Neural cell (in vitro differentiated cells): ENCODE results near the gene ZNF862. TPM values are rescaled to one million over a fixed set of nuclear protein-coding genes. Genes with fewer than 3 reads are reported as not detected.
"Not testable (repeated sequence)": the region's sequence is repeated elsewhere in the genome, so short reads cannot be mapped to it uniquely, and the experiment has no call there.

Experiments used
- H2AFZ ChIP-seq: fragments of 200-600, 300-800 bp; sonication (generic), shearing (Covaris generic); 2 replicates; pipeline ENCODE4 v1.6.0; 2014; ENCODE audit warnings: low read depth, mild to moderate bottlenecking, antibody characterized with exemption, low read length, moderate library complexity
- H3F3A ChIP-seq: fragments of 200-600 bp; shearing (Covaris generic); 2 replicates; pipeline ENCODE4 v1.6.1; 2016; ENCODE audit warnings: mild to moderate bottlenecking, moderate library complexity, mixed read lengths, antibody characterized with exemption, low read length; ENCODE audit not compliant: insufficient read depth, poor library complexity, severe bottlenecking
- H3K27ac ChIP-seq: fragments of 200-600, 300-800 bp; sonication (generic), shearing (Covaris generic); 2 replicates; pipeline ENCODE4 v1.5.1; 2014; ENCODE audit warnings: mild to moderate bottlenecking, low read length, moderate library complexity
- H3K27me3 ChIP-seq: fragments of 300-800, 200-600 bp; sonication (generic), shearing (Covaris generic); 2 replicates; pipeline ENCODE4 v1.6.0; 2014; ENCODE audit warnings: mild to moderate bottlenecking, low read depth, low read length, moderate library complexity; ENCODE audit not compliant: insufficient read depth
- H3K36me3 ChIP-seq: fragments of 300-800, 200-600 bp; sonication (generic), shearing (Covaris generic); 2 replicates; pipeline ENCODE4 v1.5.1; 2014; ENCODE audit warnings: mild to moderate bottlenecking, antibody characterized with exemption, low read length, moderate library complexity; ENCODE audit not compliant: insufficient read depth
- H3K4me2 ChIP-seq: fragments of 300-800, 200-600 bp; sonication (generic), shearing (Covaris generic); 2 replicates; pipeline ENCODE4 v1.6.0; 2014; ENCODE audit warnings: mild to moderate bottlenecking, low read length
- H3K4me3 ChIP-seq: fragments of 300-800, 200-600 bp; sonication (generic), shearing (Covaris generic); 2 replicates; pipeline ENCODE4 v1.5.1; 2014; ENCODE audit warnings: mild to moderate bottlenecking, low read length, moderate library complexity
- H3K79me2 ChIP-seq: fragments of 200-600 bp; shearing (Covaris generic); replicated peaks from 2 replicates; pipeline ENCODE4 v1.6.0; 2014; ENCODE audit warnings: mild to moderate bottlenecking, low read length, moderate library complexity; ENCODE audit not compliant: insufficient read depth
- H3K9ac ChIP-seq: fragments of 300-800, 200-600 bp; sonication (generic), shearing (Covaris generic); 2 replicates; pipeline ENCODE4 v1.6.1; 2016; ENCODE audit warnings: mild to moderate bottlenecking, low read length, mixed read lengths
- H3K9me2 ChIP-seq: fragments of 200-600 bp; shearing (Covaris generic); 2 replicates; pipeline ENCODE4 v1.6.1; 2016; ENCODE audit warnings: mild to moderate bottlenecking, low read length, mixed read lengths; ENCODE audit not compliant: insufficient read depth
- H3K9me3 ChIP-seq: fragments of 200-600, 300-800 bp; sonication (generic), shearing (Covaris generic); 2 replicates; pipeline ENCODE4 v1.6.1; 2016; ENCODE audit warnings: mild to moderate bottlenecking, mixed run types, low read length, moderate library complexity, mixed read lengths
- H4K20me1 ChIP-seq: fragments of 200-600 bp; shearing (Covaris generic); 2 replicates; pipeline ENCODE4 v1.6.1; 2016; ENCODE audit warnings: mild to moderate bottlenecking, mixed run types; ENCODE audit not compliant: insufficient read depth
- EZH2 ChIP-seq: fragments of 200-600, 300-800 bp; shearing (Covaris generic), sonication (generic); IDR thresholded peaks from 2 replicates; pipeline ENCODE4 v1.6.1; 2014; ENCODE audit warnings: antibody characterized with exemption, low read length, borderline replicate concordance, mild to moderate bottlenecking; ENCODE audit not compliant: insufficient read depth, poor library complexity, severe bottlenecking
- MXI1 ChIP-seq: fragments of 450-650 bp; conservative IDR thresholded peaks from 2 replicates; pipeline ENCODE4 v1.6.1; 2014; ENCODE audit warnings: antibody characterized with exemption, mild to moderate bottlenecking; ENCODE audit not compliant: poor library complexity, severe bottlenecking
- POLR2AphosphoS5 ChIP-seq: IDR thresholded peaks from 2 replicates; pipeline ENCODE4 v1.6.1; 2012
- SMC3 ChIP-seq: fragments of 450-650 bp; conservative IDR thresholded peaks from 2 replicates; pipeline ENCODE4 v1.6.1; 2014; ENCODE audit warnings: antibody characterized with exemption, mild to moderate bottlenecking, moderate library complexity; ENCODE audit not compliant: poor library complexity
- polyA plus RNA-seq: library from polyadenylated mRNA; depleted of rRNA; stranded (reverse); fragments of >200 nt; gene quantifications from 2 replicates; pipeline ENCODE4 v1.2.3, GENCODE V29; 2014
- TF ChIP-seq, protein P1 (sequence below): fragments of 450-650 bp; IDR thresholded peaks from 2 replicates; pipeline ENCODE4 v1.5.1; 2014; ENCODE audit warnings: antibody characterized with exemption, mild to moderate bottlenecking, moderate library complexity; ENCODE audit not compliant: poor library complexity, severe bottlenecking
- TF ChIP-seq, protein P2 (sequence below): IDR thresholded peaks from 2 replicates; pipeline ENCODE4 v1.6.1; 2012; ENCODE audit warnings: borderline replicate concordance

Gene ZNF862
- polyA plus RNA-seq, 1 donor from 2014 or later = 19.0 TPM

DNA sequence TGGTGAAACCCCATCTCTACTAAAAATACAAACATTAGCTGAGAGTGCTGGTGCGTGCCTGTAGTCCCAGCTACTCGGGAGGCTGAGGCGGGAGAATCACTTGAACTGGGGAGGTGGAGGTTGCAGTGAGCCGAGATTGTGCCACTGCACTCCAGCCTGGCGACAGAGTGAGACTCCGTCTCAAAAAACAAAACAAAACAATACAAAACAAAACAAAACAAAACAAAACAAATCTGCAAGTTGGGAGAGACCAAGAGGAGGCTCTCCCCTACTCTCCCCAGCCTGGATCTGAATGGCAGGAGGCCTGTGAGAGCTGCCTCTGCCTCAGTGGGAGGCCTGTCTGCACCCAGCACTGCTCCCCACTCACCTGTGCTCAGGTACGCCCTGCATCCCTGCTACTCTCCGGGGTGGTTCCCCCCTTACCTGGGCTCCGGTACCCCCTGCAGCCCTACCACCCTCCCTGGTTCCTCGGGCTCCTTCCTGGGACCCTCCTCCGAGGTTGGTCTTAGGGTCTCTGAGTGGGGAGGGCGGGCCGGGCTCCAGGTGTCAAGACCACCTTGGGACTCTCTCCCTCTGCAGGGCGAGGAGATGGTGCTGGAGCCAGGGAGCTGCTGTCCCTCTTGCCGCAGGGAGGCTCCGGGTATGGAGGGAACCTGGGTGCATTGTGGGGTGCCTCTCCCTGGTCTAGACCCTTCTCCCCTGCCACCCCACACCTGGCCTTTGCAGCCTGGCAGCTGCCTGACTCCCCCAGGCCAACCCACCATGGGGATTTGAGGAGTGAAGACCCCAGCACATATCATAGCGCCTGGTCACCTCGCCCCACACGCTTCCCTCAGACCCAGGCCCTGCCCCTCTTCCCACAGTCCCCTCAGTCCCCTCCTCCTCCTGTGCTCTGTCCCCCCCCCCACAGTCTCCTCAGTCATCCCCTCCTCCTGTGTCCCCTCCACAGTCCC lies 9.5 kb upstream of the ZNF862 start:
- Histone ChIP-seq H3K9ac (no peak overlapping the region), H3K4me3 (no peak overlapping the region), H3K27ac (no peak overlapping the region), H3K9me2 (no peaks in the 10 kb centered on the region), H3F3A (no peaks in the 10 kb centered on the region), H3K36me3 (no peaks in the 10 kb centered on the region), H3K27me3 (no peaks in the 10 kb centered on the region), H3K4me2 (no peak overlapping the region), H2AFZ (no peak overlapping the region), H3K9me3 (no peaks in the 10 kb centered on the region), H3K79me2 (no peaks in the 10 kb centered on the region), H4K20me1 (no peaks in the 10 kb centered on the region)
- TF ChIP-seq POLR2AphosphoS5 = no peak
- TF ChIP-seq, protein P1, sequence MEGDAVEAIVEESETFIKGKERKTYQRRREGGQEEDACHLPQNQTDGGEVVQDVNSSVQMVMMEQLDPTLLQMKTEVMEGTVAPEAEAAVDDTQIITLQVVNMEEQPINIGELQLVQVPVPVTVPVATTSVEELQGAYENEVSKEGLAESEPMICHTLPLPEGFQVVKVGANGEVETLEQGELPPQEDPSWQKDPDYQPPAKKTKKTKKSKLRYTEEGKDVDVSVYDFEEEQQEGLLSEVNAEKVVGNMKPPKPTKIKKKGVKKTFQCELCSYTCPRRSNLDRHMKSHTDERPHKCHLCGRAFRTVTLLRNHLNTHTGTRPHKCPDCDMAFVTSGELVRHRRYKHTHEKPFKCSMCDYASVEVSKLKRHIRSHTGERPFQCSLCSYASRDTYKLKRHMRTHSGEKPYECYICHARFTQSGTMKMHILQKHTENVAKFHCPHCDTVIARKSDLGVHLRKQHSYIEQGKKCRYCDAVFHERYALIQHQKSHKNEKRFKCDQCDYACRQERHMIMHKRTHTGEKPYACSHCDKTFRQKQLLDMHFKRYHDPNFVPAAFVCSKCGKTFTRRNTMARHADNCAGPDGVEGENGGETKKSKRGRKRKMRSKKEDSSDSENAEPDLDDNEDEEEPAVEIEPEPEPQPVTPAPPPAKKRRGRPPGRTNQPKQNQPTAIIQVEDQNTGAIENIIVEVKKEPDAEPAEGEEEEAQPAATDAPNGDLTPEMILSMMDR = no peak
- no peak for TF ChIP-seq EZH2

DNA sequence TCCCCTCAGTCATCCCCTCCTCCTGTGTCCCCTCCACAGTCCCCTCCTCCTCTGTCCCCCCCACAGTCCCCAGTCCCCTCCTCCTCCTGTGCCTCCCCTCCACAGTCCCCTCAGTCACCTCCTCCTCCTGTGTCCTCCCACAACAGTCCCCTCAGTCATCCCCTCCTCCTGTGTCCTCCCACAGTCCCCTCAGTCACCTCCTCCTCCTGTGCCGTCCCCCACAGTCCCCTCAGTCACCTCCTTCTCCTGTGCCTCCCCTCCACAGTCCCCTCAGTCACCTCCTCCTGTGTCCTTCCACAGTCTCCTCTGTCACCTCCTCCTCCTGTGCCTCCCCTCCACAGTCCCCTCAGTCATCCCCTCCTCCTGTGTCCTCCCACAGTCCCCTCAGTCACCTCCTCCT lies 7.6 kb upstream of the ZNF862 start:
- not testable (repeated sequence) for H3K79me2 ChIP-seq, H3K27ac ChIP-seq, H3K36me3 ChIP-seq, H3K9ac ChIP-seq, H3K4me3 ChIP-seq, H3K9me2 ChIP-seq, H3K27me3 ChIP-seq, H4K20me1 ChIP-seq, H3K9me3 ChIP-seq, H2AFZ ChIP-seq, H3F3A ChIP-seq, H3K4me2 ChIP-seq

DNA sequence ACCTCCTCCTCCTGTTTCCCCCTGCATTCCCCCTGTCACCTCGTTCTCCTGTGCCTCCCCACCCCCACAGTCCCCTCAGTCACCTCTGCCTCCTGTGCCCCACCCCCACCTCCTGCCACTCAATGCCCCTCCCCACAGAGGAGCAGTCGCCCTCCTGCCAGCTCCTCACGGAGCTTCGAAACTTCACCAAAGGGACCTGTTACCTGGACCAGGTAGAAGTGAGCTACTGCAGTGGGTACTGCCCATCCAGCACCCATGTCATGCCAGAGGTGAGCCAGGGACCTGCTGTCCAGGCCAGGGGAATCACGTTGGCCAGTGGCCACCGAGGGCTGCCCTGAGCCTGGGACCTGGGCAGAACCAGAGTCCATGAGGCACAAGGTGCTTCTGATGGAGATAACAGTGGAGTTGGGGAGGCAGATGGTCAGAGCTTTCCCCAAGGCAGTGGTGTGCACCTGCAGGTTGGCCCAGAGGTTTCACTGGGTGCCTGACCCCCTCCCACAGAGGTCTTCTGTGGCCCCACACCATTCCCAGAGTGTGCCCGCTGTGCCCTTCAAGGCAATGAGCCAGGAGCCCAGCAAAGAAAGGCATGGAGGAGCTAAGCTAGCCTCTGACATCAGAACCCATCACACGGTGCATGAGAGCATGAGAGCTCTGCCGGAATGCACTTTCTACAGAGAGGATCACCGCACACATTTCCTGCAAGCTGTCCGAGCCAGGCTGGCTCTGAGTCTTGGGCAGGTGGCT lies 7.0 kb upstream of the ZNF862 start:
- no peaks in the 10 kb centered on the region for H3K9me3 ChIP-seq
- no peaks in the 10 kb centered on the region for H3K79me2 ChIP-seq
- no peak overlapping the region for H2AFZ ChIP-seq
- no peak overlapping the region for H3K27ac ChIP-seq
- H3K27me3 ChIP-seq = no peaks in the 10 kb centered on the region
- no peak overlapping the region for H3K4me2 ChIP-seq
- H3K9ac ChIP-seq = no peak overlapping the region
- H3K9me2 ChIP-seq = no peaks in the 10 kb centered on the region
- H3F3A ChIP-seq = no peaks in the 10 kb centered on the region
- no peak overlapping the region for H3K4me3 ChIP-seq
- no peaks in the 10 kb centered on the region for H3K36me3 ChIP-seq
- H4K20me1 ChIP-seq = no peaks in the 10 kb centered on the region
- TF ChIP-seq MXI1 (no peak), EZH2 (no peak), SMC3 (no peak)
- TF ChIP-seq, protein P2, sequence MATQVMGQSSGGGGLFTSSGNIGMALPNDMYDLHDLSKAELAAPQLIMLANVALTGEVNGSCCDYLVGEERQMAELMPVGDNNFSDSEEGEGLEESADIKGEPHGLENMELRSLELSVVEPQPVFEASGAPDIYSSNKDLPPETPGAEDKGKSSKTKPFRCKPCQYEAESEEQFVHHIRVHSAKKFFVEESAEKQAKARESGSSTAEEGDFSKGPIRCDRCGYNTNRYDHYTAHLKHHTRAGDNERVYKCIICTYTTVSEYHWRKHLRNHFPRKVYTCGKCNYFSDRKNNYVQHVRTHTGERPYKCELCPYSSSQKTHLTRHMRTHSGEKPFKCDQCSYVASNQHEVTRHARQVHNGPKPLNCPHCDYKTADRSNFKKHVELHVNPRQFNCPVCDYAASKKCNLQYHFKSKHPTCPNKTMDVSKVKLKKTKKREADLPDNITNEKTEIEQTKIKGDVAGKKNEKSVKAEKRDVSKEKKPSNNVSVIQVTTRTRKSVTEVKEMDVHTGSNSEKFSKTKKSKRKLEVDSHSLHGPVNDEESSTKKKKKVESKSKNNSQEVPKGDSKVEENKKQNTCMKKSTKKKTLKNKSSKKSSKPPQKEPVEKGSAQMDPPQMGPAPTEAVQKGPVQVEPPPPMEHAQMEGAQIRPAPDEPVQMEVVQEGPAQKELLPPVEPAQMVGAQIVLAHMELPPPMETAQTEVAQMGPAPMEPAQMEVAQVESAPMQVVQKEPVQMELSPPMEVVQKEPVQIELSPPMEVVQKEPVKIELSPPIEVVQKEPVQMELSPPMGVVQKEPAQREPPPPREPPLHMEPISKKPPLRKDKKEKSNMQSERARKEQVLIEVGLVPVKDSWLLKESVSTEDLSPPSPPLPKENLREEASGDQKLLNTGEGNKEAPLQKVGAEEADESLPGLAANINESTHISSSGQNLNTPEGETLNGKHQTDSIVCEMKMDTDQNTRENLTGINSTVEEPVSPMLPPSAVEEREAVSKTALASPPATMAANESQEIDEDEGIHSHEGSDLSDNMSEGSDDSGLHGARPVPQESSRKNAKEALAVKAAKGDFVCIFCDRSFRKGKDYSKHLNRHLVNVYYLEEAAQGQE = no peak
